CD4-positive, alpha-beta T cell treated with Interferon gamma for 1 hour (primary cell): ENCODE data around the gene MBD1.
A peak's percentile ranks its signal among the peaks of the same experiment; 100 is the strongest.
"Not testable (repeated sequence)": the region's sequence is repeated elsewhere in the genome, so short reads cannot be mapped to it uniquely, and the experiment has no call there.

Experiments
- DNase-seq: peaks from one replicate; pipeline ENCODE4 v3.0.0-alpha.2; 2020

Gene MBD1

GRCh38 chr18:50288348-50289107 lies 7.2 kb upstream of the MBD1 start:
- not testable (repeated sequence) for DNase-seq

GRCh38 chr18:50287441-50288347 lies 6.4 kb upstream of the MBD1 start, which contains the start of gene CXXC1:
CXXC1 (minus strand) TSS chr18:50287692; CDS start chr18:50287589, 103 bp downstream.
- DNase-seq, result peak; percentile 99

GRCh38 chr18:50287028-50287440 lies 5.7 kb upstream of the MBD1 start:
- no peak for DNase-seq

GRCh38 chr18:50286391-50287027 lies 5.2 kb upstream of the MBD1 start:
- DNase-seq, result no peak

- DNase-seq, result no peak
Observed at GRCh38 chr18:50285631-50286321, 4.5 kb upstream of the MBD1 start.

- DNase-seq, result no peak
Observed at GRCh38 chr18:50285071-50285470, 3.7 kb upstream of the MBD1 start.

GRCh38 chr18:50284255-50284885 lies 3.0 kb upstream of the MBD1 start:
- peak; percentile 48 for DNase-seq

- DNase-seq, result no peak
Observed at GRCh38 chr18:50283469-50284209, 2.3 kb upstream of the MBD1 start.

- DNase-seq, result no peak
Observed at GRCh38 chr18:50282521-50283335, 1.4 kb upstream of the MBD1 start.

GRCh38 chr18:50281972-50282520 lies 723 bp upstream of the MBD1 start:
- DNase-seq, result no peak

GRCh38 chr18:50280707-50281294 lies 522 bp downstream of the MBD1 start:
- no peak for DNase-seq

- no peak for DNase-seq
Observed at GRCh38 chr18:50279752-50280151, 1.6 kb downstream of the MBD1 start.

GRCh38 chr18:50277942-50278341 lies 3.4 kb downstream of the MBD1 start:
- DNase-seq, result no peak

- DNase-seq, result no peak
Observed at GRCh38 chr18:50276452-50276851, 4.9 kb downstream of the MBD1 start.

- DNase-seq, result no peak
Observed at GRCh38 chr18:50275503-50276036, 5.8 kb downstream of the MBD1 start.

GRCh38 chr18:50274941-50275340 lies 6.4 kb downstream of the MBD1 start:
- DNase-seq, result no peak

- DNase-seq, result no peak
Observed at GRCh38 chr18:50274044-50274442, 7.3 kb downstream of the MBD1 start.

- no peak for DNase-seq
Observed at GRCh38 chr18:50273203-50274043, 7.9 kb downstream of the MBD1 start.

GRCh38 chr18:50272568-50272967 lies 8.8 kb downstream of the MBD1 start:
- DNase-seq, result no peak
